SK-N-SH (cell line): ENCODE data around the gene FLRT1. TPM values are rescaled to one million over a fixed set of nuclear protein-coding genes. Genes with fewer than 3 reads are reported as not detected.

Experiments
- CTCF ChIA-PET: fragments of 300-600, 350-600 bp; formaldehyde crosslinking; extraction: SDS; loops from one replicate; lab custom pipeline; 2021; lab: Yijun Ruan, JAX
- POLR2A ChIA-PET: fragments of 350-600 bp; sonication (Branson Sonifier 250); formaldehyde crosslinking; extraction: SDS; loops from one replicate; lab custom pipeline; 2020; ENCODE audit warnings: antibody characterized with exemption, inconsistent platforms; lab: Yijun Ruan, JAX
- DNase-seq: peaks from one replicate; pipeline ENCODE4 v3.0.0; 2012
- H2AFZ ChIP-seq: fragments of 200-600 bp; sonication (generic); 2 replicates; pipeline ENCODE4 v1.8.1; 2016; ENCODE audit warnings: antibody characterized with exemption, mild to moderate bottlenecking, low read depth
- H3F3A ChIP-seq: fragments of 200-600 bp; sonication (generic); replicated peaks from 2 replicates; pipeline ENCODE3; 2016; ENCODE audit warnings: antibody characterized with exemption, mild to moderate bottlenecking; ENCODE audit not compliant: insufficient read depth
- H3K27ac ChIP-seq, 2 experiments: fragments of 200-500 bp in 1 of 2; fragments of 200-600 bp in 1 of 2; sonication (Bioruptor generic) in 1 of 2; sonication (generic), shearing (Covaris generic) in 1 of 2; 2 replicates each; pipeline versions ENCODE4 v1.5.1 to v1.6.1; 2014 to 2016; ENCODE audit warnings: low read depth in 2 of 2, inconsistent platforms in 1 of 2, low read length in 1 of 2, mild to moderate bottlenecking in 1 of 2, mixed read lengths in 1 of 2
- H3K27me3 ChIP-seq: fragments of 200-600 bp; sonication (generic), shearing (Covaris generic); 2 replicates; pipeline ENCODE4 v1.6.1; 2016; ENCODE audit warnings: mixed run types; ENCODE audit not compliant: insufficient read depth
- H3K36me3 ChIP-seq, 2 experiments: fragments of 200-500 bp in 1 of 2; fragments of 200-600 bp in 1 of 2; sonication (Bioruptor generic) in 1 of 2; sonication (generic) in 1 of 2; replicated peaks in 1 of 2; 2 replicates each; pipeline versions ENCODE3 to v1.5.1; 2014 to 2016; ENCODE audit warnings: low read length in 1 of 2, mild to moderate bottlenecking in 1 of 2; ENCODE audit not compliant: insufficient read depth in 2 of 2, control insufficient read depth in 1 of 2
- H3K4me1 ChIP-seq, 2 experiments: fragments of 200-500 bp in 1 of 2; fragments of 200-600 bp in 1 of 2; sonication (Bioruptor generic) in 1 of 2; sonication (generic), shearing (Covaris generic) in 1 of 2; 2 replicates each; pipeline versions ENCODE4 v1.5.1 to v1.6.1; 2014 to 2016; ENCODE audit warnings: low read depth in 1 of 2, low read length in 1 of 2, mixed run types in 1 of 2; ENCODE audit not compliant: insufficient read depth in 2 of 2, control insufficient read depth in 1 of 2
- H3K4me2 ChIP-seq: fragments of 200-600 bp; sonication (generic), shearing (Covaris generic); 2 replicates; pipeline ENCODE4 v1.6.1; 2017; ENCODE audit warnings: mixed run types
- H3K4me3 ChIP-seq, 2 experiments: fragments of 200-500 bp in 1 of 2; fragments of 200-600 bp in 1 of 2; sonication (Bioruptor generic) in 1 of 2; sonication (generic), shearing (Covaris generic) in 1 of 2; 2 replicates each; pipeline versions ENCODE4 v1.5.1 to v1.8.1; 2014 to 2016; ENCODE audit warnings: low read depth in 2 of 2, inconsistent platforms in 1 of 2, low read length in 1 of 2, mild to moderate bottlenecking in 1 of 2, mixed read lengths in 1 of 2, moderate library complexity in 1 of 2
- H3K79me2 ChIP-seq: fragments of 200-600 bp; sonication (generic); 2 replicates; pipeline ENCODE4 v1.8.1; 2017; ENCODE audit warnings: mild to moderate bottlenecking; ENCODE audit not compliant: insufficient read depth
- H3K9ac ChIP-seq: fragments of 200-600 bp; sonication (generic); 2 replicates; pipeline ENCODE4 v1.6.1; 2017; ENCODE audit warnings: mixed run types
- H3K9me2 ChIP-seq: fragments of 200-600 bp; sonication (generic); 2 replicates; pipeline ENCODE4 v1.6.1; 2017; ENCODE audit warnings: mixed run types
- H3K9me3 ChIP-seq: fragments of 200-600 bp; sonication (generic); 2 replicates; pipeline ENCODE4 v1.6.1; 2017; ENCODE audit warnings: mixed run types, mild to moderate bottlenecking, moderate library complexity
- H4K20me1 ChIP-seq: fragments of 200-600 bp; sonication (generic); 2 replicates; pipeline ENCODE4 v1.6.1; 2017; ENCODE audit warnings: mild to moderate bottlenecking, mixed run types; ENCODE audit not compliant: insufficient read depth
- FOSL2 ChIP-seq: IDR thresholded peaks from 2 replicates; pipeline ENCODE4 v1.4.0; 2012; ENCODE audit warnings: low read depth, mild to moderate bottlenecking, moderate library complexity, borderline replicate concordance
- FOXJ3 ChIP-seq: sonication (generic); formaldehyde crosslinking; IDR thresholded peaks from 2 replicates; pipeline ENCODE4 v1.5.1; 2020; ENCODE audit warnings: mild to moderate bottlenecking, missing genetic modification reagents
- FOXM1 ChIP-seq: IDR thresholded peaks from 2 replicates; pipeline ENCODE4 v1.4.0; 2012; ENCODE audit warnings: low read depth, mild to moderate bottlenecking
- GABPA ChIP-seq: IDR thresholded peaks from 2 replicates; pipeline ENCODE4 v1.4.0; 2012; ENCODE audit warnings: low read depth, mild to moderate bottlenecking
- GATA2 ChIP-seq: sonication (generic); formaldehyde crosslinking; IDR thresholded peaks from 2 replicates; pipeline ENCODE4 v1.5.0; 2020; ENCODE audit warnings: mild to moderate bottlenecking, missing genetic modification reagents
- JUND ChIP-seq: IDR thresholded peaks from 2 replicates; pipeline ENCODE4 v1.4.0; 2012
- MEF2A ChIP-seq: IDR thresholded peaks from 2 replicates; pipeline ENCODE4 v1.4.0; 2012; ENCODE audit warnings: low read depth, borderline replicate concordance
- MXI1 ChIP-seq: IDR thresholded peaks from 2 replicates; pipeline ENCODE4 v1.6.1; 2012; ENCODE audit warnings: mild to moderate bottlenecking, low read depth, low read length, improper control_type of control experiment
- RAD21 ChIP-seq: IDR thresholded peaks from 2 replicates; pipeline ENCODE4 v1.6.1; 2012; ENCODE audit warnings: mild to moderate bottlenecking, low read length
- RXRA ChIP-seq: IDR thresholded peaks from 2 replicates; pipeline ENCODE4 v1.4.0; 2012; ENCODE audit warnings: low read depth, mild to moderate bottlenecking, borderline replicate concordance
- TAF1 ChIP-seq: IDR thresholded peaks from 2 replicates; pipeline ENCODE4 v1.6.1; 2012; ENCODE audit warnings: low read depth, mild to moderate bottlenecking, low read length, moderate library complexity, borderline replicate concordance
- TCF12 ChIP-seq: IDR thresholded peaks from 2 replicates; pipeline ENCODE4 v1.4.0; 2012
- WGBS: methylation state at CpG from one replicate; pipeline ENCODE4 v1.1.6; 2017; ENCODE audit warnings: low lambda C conversion rate; 5-methylcytosine and 5-hydroxymethylcytosine counted together
- polyA plus RNA-seq, 3 experiments: library from polyadenylated mRNA; depleted of rRNA; stranded (reverse); fragments of >200 nt; gene quantifications; 2 replicates each; pipeline ENCODE4 v1.2.3, GENCODE V29; 2012
- TF ChIP-seq, protein P1 (sequence below): fragments of 150-350 bp; IDR thresholded peaks from 2 replicates; pipeline ENCODE4 v1.6.1; 2017; ENCODE audit warnings: antibody characterized with exemption, low read length, low read depth, borderline replicate concordance
- TF ChIP-seq, protein P2 (sequence below): IDR thresholded peaks from 2 replicates; pipeline ENCODE4 v1.6.1; 2012; ENCODE audit warnings: mild to moderate bottlenecking, low read depth, low read length, moderate library complexity
- TF ChIP-seq, protein P3 (sequence below): IDR thresholded peaks from 2 replicates; pipeline ENCODE4 v1.4.0; 2012; ENCODE audit warnings: low read depth
- TF ChIP-seq, protein P4 (sequence below): IDR thresholded peaks from 2 replicates; pipeline ENCODE4 v1.4.0; 2012; ENCODE audit warnings: low read depth, borderline replicate concordance

Gene FLRT1
- polyA plus RNA-seq, 1 of the 3 experiments (the other 2 are of a cell fraction), result 0.03 TPM

DNA sequence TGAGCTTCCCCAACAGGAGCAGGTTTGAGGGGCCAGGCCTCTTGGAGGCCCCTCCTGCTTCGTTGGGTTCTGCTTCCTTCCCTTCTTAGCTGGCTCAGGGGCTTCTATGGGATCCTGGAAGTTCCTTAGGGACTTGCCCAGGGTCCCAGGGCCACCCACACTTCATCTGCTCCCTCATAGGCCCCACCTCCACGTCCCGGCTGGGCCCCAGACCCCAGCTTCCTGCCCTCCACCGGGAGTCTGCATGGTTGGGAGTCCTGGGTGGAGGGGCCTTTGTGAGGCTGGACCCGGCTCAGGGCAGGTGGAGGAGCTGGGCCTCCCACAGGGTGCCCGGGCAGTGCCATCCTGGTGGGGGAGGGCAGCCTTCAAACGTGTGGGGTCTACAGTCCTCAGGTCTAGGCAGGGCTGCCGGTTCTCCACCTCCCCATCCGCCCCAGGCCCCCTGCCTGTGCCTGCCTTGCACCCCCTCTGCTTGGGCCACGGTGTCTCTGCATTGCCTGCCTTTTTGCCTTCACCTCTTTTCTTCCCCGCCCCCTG is 37.9 kb upstream of the FLRT1 start:
- peaks cover 19% of the 10 kb centered on the region for H4K20me1 ChIP-seq
- H3K9me2 ChIP-seq, result no peaks in the 10 kb centered on the region
- H3K36me3 ChIP-seq, result peaks cover 0 to 43% of the 10 kb centered on the region in 2 experiments
- H3K4me2 ChIP-seq, result no peak overlapping the region
- CTCF ChIA-PET, result no interaction called here
- H3K4me3 ChIP-seq, result no peak overlapping the region
- POLR2A ChIA-PET, result interaction anchor here (1.0 kb wide), 1 partner anchor 10 kb away, joined by 4 read pairs; no protein-coding TSS in a partner anchor
- H3K4me1 ChIP-seq, result peaks cover 0 to 2% of the 10 kb centered on the region in 2 experiments; a peak in 1 of 4 replicates
- no peaks in the 10 kb centered on the region for H3K9me3 ChIP-seq
- H3K27ac ChIP-seq, result no peak overlapping the region
- H3F3A ChIP-seq, result no peaks in the 10 kb centered on the region
- H2AFZ ChIP-seq, result no peak overlapping the region
- TF ChIP-seq GATA2 (no peak), TAF1 (no peak), MEF2A (no peak), FOXM1 (no peak)
- TF ChIP-seq, protein P1, sequence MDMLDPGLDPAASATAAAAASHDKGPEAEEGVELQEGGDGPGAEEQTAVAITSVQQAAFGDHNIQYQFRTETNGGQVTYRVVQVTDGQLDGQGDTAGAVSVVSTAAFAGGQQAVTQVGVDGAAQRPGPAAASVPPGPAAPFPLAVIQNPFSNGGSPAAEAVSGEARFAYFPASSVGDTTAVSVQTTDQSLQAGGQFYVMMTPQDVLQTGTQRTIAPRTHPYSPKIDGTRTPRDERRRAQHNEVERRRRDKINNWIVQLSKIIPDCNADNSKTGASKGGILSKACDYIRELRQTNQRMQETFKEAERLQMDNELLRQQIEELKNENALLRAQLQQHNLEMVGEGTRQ, result no peak
- no peak overlapping the region for H3K9ac ChIP-seq
- WGBS, result 89% methylated on average over 3 of the region's 11 CpGs
- peaks cover 7% of the 10 kb centered on the region; the same call in 1 of the 2 replicates for H3K79me2 ChIP-seq
- H3K27me3 ChIP-seq, result no peaks in the 10 kb centered on the region
- DNase-seq, result no peak

DNA sequence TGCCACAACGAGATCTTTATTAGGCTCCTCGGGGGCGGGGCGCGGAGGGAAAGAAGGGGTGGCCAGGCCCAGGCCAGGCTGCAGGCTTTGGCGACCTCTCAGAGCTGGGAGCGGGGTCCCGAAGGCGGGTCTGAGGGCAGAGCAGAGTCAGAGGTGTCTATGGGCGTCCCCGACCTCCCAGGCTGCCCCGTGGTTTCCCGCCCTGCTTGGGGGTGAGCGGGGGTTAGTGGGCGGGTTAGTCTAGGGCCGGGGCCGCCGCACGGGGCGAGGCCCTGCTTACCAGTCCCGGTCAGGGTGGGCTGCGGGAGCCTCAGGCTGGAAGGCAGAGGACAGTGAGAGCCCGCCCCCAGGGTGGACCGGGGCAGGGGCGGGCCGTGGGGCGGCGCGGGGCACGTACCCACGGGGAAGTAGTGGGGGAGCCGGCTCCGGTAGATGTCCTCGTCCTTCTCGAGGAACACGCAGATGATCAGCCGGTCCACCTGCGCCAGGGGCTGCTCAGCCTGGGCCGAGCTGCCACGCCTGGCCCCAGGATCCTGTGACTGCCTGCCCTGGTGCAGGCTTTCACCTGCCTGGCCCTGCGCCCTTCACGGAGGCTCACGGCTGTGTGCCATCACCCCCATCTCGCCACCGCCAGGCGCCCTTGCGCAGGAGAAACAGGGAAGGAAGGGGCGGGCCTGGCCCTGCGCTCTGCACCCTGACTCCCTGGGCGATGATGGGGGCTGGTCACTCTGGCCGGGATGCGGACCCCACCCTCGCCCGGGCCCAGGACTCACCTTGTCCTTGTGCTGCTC is 37.0 kb upstream of the FLRT1 start:
- no peaks in the 10 kb centered on the region for H3F3A ChIP-seq
- H3K4me3 ChIP-seq, result no peak overlapping the region
- H4K20me1 ChIP-seq, result peaks cover 21% of the 10 kb centered on the region
- no peak overlapping the region for H3K27ac ChIP-seq
- H3K79me2 ChIP-seq, result peaks cover 7% of the 10 kb centered on the region; the same call in 1 of the 2 replicates
- H3K9me2 ChIP-seq, result no peaks in the 10 kb centered on the region
- H3K27me3 ChIP-seq, result no peaks in the 10 kb centered on the region
- no peak overlapping the region for H3K4me2 ChIP-seq
- peaks cover 0 to 46% of the 10 kb centered on the region in 2 experiments for H3K36me3 ChIP-seq
- 92% methylated on average over 29 of the region's 54 CpGs for WGBS
- DNase-seq, result peak; percentile 52
- no peak overlapping the region for H3K9ac ChIP-seq
- ChIA-PET CTCF (interaction anchor here (0.6 to 1.1 kb wide), 2 partner anchors 86 to 146 kb away, joined by 3 to 5 read pairs; no protein-coding TSS in a partner anchor), POLR2A (interaction anchor here (1.0 kb wide), 1 partner anchor 9 kb away, joined by 4 read pairs; no protein-coding TSS in a partner anchor)
- H3K9me3 ChIP-seq, result no peaks in the 10 kb centered on the region
- no peak overlapping the region for H2AFZ ChIP-seq
- peaks cover 0 to 2% of the 10 kb centered on the region in 2 experiments; a peak in 1 of 4 replicates for H3K4me1 ChIP-seq
- no peak for TF ChIP-seq TCF12
- TF ChIP-seq GATA2, result no peak
- TF ChIP-seq TAF1, result no peak
- TF ChIP-seq GABPA, result no peak
- no peak for TF ChIP-seq RAD21
- TF ChIP-seq, protein P2, sequence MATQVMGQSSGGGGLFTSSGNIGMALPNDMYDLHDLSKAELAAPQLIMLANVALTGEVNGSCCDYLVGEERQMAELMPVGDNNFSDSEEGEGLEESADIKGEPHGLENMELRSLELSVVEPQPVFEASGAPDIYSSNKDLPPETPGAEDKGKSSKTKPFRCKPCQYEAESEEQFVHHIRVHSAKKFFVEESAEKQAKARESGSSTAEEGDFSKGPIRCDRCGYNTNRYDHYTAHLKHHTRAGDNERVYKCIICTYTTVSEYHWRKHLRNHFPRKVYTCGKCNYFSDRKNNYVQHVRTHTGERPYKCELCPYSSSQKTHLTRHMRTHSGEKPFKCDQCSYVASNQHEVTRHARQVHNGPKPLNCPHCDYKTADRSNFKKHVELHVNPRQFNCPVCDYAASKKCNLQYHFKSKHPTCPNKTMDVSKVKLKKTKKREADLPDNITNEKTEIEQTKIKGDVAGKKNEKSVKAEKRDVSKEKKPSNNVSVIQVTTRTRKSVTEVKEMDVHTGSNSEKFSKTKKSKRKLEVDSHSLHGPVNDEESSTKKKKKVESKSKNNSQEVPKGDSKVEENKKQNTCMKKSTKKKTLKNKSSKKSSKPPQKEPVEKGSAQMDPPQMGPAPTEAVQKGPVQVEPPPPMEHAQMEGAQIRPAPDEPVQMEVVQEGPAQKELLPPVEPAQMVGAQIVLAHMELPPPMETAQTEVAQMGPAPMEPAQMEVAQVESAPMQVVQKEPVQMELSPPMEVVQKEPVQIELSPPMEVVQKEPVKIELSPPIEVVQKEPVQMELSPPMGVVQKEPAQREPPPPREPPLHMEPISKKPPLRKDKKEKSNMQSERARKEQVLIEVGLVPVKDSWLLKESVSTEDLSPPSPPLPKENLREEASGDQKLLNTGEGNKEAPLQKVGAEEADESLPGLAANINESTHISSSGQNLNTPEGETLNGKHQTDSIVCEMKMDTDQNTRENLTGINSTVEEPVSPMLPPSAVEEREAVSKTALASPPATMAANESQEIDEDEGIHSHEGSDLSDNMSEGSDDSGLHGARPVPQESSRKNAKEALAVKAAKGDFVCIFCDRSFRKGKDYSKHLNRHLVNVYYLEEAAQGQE, result no peak
- no peak for TF ChIP-seq FOSL2
- no peak for TF ChIP-seq FOXJ3 (CRISPR knock-in tag)
- no peak for TF ChIP-seq MXI1
- TF ChIP-seq RXRA, result no peak
- TF ChIP-seq FOXM1, result no peak
- TF ChIP-seq, protein P3, sequence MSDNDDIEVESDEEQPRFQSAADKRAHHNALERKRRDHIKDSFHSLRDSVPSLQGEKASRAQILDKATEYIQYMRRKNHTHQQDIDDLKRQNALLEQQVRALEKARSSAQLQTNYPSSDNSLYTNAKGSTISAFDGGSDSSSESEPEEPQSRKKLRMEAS, result no peak
- TF ChIP-seq, protein P4, sequence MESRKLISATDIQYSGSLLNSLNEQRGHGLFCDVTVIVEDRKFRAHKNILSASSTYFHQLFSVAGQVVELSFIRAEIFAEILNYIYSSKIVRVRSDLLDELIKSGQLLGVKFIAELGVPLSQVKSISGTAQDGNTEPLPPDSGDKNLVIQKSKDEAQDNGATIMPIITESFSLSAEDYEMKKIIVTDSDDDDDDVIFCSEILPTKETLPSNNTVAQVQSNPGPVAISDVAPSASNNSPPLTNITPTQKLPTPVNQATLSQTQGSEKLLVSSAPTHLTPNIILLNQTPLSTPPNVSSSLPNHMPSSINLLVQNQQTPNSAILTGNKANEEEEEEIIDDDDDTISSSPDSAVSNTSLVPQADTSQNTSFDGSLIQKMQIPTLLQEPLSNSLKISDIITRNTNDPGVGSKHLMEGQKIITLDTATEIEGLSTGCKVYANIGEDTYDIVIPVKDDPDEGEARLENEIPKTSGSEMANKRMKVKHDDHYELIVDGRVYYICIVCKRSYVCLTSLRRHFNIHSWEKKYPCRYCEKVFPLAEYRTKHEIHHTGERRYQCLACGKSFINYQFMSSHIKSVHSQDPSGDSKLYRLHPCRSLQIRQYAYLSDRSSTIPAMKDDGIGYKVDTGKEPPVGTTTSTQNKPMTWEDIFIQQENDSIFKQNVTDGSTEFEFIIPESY, result no peak
- no peak for TF ChIP-seq JUND
